Inflammatory macrophage (primary cell): ENCODE results near the gene KCNJ5.

Experiments used
- DNase-seq, 2 donors: peaks; one replicate each; pipeline ENCODE4 v3.0.0-alpha.2; 2020 to 2022

The KCNJ5 gene

GRCh38 chr11:128897826-128898225 lies 6.7 kb downstream of the KCNJ5 start:
- DNase-seq: peak in 1 of 2 donors; percentile 10

DNA sequence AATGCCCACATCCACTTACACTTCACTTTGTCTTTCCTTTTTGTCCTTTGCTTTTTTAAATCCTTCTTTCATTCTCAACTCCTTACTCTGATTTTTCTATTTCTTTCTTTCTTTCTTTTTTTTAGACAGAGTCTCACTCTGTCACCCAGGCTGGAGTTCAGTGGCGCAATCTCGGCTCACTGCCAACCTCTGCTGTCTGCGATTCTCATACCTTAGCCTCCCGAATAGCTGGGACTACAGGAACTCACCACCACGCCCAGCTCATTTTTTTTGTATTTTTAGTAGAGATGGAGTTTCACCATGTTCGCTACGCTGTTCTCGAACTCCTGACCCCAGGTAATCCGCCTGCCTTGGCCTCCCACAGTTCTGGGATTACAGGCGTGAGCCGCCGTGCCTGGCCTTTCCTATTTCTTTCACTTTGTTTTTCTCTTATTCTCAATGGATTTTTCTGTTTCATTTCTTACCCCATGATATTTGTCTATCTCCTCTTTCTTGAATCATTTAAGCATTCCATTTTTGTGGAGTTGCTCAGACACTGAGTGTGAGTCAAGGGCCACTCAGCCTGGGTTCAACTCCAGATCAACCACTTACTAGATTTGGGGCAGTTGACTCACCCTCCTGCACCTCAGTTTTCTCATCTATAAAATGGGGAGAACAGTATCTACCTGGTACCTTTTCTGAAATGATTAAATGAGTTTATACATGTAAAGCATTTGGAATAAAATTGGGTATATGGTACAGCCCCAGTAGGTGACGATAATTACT lies 7.6 kb downstream of the KCNJ5 start:
- DNase-seq: no peak

DNA sequence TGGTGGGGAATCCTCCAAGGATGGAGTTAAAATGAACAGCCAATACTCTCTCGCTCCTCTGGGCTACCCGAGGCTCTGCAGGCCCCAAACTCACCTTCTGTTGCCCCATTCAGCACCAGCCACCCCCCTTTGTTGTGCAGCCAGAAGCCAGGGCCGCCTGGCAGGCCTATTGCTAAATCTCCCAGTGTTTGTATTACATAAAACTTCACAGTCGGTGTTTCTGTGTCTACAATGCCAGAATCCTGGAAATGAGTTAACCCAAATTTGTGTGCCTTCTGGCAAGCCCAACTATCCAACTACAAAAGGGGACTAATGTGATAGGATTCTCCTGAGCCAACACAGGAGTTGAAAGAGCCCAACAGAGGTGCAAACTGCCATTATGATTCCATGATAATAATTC lies 9.3 kb downstream of the KCNJ5 start:
- no peak for DNase-seq

DNA sequence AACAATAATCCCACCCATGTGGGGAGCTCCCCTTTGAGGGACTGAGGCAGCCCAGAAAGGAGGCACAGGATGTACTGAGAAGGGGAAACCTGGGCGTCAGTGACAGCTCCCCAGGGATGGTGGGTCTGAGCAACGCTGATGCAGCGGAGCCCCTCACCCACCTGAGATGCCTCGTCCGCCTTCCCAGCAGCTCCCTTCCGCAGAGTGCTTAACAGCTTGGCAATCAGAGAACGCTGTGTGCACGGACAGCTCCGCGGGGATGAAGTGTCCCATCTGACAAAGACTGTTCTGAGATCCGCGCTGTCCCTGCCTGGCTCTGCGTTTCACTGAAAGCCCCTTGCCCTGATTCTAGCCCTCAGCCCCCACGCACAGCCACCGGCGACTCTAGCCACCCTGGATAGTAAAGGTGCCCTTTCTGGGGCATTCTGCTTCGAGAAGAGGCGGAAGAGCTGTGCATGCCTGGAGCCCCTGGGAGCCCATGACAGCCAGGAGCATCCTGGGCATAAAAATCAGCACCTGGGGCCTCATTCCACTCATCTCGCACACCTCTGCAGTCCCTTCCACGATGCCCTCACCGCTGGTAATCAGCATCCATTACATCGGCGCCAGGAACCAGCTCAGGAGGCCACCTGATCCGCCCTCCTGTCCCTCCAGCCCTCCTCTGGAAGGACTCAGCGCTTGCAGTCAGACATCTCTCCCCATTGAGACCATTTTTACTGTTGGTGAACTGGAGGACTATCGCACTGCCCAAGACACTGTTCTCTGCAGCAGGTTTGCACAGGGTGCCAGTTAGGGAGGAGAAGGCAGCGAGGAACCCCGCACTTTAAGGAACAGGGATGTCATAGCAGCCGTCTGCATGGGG lies 10.7 kb downstream of the KCNJ5 start:
- no peak for DNase-seq

DNA sequence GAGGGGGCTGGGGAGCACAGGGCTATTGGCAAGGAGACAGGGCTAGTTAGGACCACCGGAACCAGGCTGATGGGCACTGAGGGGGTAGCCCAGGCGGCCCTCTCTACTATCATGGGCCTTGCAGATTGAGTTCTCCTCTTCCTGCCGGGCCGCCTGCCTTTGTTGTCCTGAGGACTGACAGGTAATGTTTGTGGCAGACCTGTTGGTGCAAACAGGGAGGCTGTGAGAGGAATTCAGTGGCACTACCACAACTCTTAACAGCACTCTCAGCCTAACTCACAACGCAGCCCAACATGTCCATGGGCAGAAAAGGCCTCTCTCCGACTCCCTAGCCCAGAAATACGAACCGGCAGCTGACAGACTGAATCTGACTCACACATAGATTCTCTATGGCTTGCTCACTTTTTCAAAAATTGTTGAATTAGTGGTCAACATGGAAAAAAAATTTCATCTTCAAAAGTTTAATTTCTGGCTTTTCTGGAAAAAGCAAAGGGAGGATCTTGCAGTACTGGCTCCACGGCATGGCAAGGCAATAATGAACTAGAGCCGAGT lies 11.4 kb downstream of the KCNJ5 start:
- no peak for DNase-seq

DNA sequence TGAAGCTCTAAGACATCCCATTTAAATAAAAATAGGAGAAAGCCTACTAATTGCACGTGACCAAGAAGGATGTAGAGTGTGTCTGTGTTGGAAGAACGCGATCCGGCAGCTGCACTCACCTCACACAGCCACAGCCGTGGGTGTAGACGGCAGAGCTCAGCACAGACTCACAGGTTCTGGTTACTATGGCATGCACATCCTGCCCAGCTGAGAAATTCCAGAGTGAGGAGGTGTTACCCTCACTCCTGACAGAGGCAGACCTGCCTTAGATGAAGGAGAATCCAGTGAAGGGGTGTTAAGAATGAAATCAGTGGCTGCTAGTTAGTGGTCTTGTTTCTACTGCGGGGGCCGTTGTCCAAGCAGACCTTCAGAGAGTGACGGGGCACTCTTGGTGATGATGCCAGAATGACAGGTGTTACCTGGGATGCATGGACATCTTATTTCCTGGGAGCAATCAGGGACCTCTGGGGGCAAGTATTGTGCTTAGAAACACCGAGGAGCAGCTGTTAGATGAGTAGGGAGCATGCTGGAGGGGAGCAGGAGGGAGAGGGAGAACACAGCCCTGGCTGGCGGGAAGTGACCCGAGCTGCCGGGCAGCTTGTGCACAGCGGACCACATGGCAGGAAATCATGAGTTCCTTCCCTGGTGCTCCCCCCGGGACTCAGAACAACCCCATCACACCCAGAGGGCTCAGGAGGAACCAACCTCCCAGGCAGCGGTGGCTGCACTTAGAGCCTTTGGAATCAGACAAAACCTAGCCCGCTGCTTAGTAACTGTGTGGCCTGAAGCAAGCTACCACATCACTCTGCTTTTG lies 12.3 kb downstream of the KCNJ5 start:
- peak; percentile 75 to 87 for DNase-seq

DNA sequence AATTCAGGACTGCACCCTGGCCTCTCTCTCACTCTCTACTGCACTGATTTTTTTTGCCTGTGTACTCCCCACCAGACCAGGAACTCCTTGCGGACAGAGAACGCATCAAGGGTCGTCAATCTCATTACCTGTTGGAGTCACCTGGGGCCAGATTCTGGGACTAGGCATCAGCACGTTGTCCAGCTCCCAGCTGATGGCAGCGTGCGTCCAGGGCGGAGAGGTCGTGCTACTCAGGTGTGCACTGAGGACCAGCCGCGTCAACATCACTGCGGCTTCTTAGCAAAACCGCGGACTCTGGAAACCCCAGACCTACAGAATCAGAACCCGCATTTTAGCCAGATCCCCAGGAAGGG lies 13.1 kb downstream of the KCNJ5 start:
- DNase-seq: no peak

- peak; percentile 77 to 92 for DNase-seq
Observed at GRCh38 chr11:128904656-128905344, 13.6 kb downstream of the KCNJ5 start.

DNA sequence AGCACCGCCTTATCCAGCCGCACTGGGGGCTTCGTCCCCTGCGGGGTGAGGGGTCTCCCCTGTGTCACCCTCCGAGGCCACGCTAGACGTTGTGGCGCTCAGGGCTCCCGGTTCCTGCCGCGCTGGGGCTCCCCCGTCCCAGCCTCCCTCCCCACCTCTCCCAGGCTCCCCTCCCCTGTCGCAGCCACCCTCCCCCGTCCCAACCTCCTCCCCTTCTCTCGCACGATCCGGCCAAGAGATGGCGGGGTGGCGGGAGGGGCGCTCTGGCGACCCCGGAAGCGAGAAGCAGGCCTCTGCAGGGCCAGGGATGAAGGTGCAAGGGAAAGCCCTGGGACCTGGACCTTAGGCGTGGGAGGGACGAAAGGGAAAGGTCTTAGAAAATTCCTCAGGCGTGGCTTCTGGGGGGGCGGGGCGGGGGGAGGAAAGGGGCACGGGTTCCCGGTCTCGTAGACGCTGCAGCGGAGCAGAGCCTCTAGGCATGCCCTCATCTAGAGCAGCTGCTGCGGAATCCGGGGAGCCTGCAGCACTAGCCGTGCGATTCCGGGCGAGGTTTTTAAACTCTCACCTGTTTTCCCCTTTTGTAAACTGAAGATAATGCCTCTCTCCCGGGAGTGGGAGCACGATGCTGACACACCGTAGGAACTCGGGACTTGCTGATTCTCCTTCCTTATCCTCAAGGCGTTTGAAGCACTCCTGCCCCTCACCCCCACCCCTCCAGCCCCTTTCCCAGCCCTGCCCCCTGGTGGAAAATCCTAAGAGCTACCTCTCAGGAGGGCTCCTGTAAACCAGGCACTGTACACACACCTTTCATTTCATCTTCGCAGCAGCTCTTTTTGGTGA lies 14.4 kb downstream of the KCNJ5 start:
- DNase-seq: peak; percentile 74 to 79

- peak; percentile 92 to 94 for DNase-seq
Observed at GRCh38 chr11:128906185-128907050, 15.3 kb downstream of the KCNJ5 start.

- peak; percentile 13 to 29 for DNase-seq
Observed at GRCh38 chr11:128907585-128907984, 16.4 kb downstream of the KCNJ5 start.

- peak; percentile 80 to 83 for DNase-seq
Observed at GRCh38 chr11:128908391-128909246, 17.5 kb downstream of the KCNJ5 start.

DNA sequence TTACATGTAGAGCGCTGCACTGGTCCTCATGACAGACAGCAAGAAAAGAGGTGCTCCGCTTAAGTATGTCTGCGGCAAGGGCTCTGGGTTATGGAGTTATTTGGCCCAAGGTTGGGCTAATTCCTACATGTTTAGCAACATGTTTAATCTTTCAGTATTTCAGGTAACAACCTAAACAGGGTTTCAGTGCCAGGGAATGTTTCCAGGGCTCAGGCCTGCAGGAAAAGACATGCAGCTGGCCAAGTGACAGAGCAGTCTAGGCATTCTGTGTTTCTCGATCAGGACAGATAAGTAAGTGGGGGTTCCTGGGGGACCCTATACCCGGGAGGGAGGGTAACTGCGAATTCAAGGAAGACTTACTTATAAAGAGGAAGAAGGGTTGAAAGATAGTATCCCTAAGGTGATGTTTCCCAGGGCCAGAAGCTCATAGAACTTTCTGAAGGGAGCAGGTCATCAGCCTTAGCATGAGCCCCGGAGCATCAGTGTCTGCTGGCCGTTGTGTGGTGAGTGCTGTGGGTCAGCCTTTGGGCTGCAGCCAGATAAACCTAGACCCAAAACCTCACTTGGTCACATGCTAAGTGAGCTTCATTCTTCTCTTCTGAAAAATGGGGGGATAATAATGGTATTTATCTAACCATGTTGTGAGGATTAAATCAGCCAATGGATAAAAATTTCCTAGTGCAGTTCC lies 18.4 kb downstream of the KCNJ5 start:
- DNase-seq: no peak

DNA sequence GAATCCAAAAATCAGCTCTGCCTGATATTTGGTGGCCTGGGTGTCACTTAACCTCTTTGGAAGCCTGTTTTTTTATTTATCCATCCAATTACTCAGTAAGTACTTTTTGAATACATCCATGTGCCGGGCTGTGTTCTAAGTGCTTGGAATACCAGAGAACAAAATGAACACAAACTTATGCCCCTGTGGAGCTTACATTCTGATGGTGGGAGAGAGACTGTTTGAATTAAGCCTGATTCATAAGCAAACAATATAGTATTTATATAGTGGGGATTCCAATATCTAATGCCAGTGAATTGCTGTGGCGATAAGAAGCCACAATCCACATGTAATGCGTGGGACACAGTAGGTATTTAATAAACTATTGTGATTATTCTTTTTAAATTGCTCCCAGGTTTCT lies 19.4 kb downstream of the KCNJ5 start:
- DNase-seq: no peak

- no peak for DNase-seq
Observed at GRCh38 chr11:128911239-128911638, 20.1 kb downstream of the KCNJ5 start.

DNA sequence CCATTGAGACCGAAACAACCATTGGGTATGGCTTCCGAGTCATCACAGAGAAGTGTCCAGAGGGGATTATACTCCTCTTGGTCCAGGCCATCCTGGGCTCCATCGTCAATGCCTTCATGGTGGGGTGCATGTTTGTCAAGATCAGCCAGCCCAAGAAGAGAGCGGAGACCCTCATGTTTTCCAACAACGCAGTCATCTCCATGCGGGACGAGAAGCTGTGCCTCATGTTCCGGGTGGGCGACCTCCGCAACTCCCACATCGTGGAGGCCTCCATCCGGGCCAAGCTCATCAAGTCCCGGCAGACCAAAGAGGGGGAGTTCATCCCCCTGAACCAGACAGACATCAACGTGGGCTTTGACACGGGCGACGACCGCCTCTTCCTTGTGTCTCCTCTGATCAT lies 20.5 kb downstream of the KCNJ5 start:
- no peak for DNase-seq

- DNase-seq: no peak
Observed at GRCh38 chr11:128913806-128914205, 22.6 kb downstream of the KCNJ5 start.
